NCI-H226 (cell line): ENCODE results near the gene HIGD2A.

Experiments used
- DNase-seq: peaks from one replicate; pipeline ENCODE4 v3.0.0-alpha.2; 2015

HIGD2A gene

GRCh38 chr5:176369934-176370711, 18.4 kb upstream of the HIGD2A start:
- no peak for DNase-seq

DNA sequence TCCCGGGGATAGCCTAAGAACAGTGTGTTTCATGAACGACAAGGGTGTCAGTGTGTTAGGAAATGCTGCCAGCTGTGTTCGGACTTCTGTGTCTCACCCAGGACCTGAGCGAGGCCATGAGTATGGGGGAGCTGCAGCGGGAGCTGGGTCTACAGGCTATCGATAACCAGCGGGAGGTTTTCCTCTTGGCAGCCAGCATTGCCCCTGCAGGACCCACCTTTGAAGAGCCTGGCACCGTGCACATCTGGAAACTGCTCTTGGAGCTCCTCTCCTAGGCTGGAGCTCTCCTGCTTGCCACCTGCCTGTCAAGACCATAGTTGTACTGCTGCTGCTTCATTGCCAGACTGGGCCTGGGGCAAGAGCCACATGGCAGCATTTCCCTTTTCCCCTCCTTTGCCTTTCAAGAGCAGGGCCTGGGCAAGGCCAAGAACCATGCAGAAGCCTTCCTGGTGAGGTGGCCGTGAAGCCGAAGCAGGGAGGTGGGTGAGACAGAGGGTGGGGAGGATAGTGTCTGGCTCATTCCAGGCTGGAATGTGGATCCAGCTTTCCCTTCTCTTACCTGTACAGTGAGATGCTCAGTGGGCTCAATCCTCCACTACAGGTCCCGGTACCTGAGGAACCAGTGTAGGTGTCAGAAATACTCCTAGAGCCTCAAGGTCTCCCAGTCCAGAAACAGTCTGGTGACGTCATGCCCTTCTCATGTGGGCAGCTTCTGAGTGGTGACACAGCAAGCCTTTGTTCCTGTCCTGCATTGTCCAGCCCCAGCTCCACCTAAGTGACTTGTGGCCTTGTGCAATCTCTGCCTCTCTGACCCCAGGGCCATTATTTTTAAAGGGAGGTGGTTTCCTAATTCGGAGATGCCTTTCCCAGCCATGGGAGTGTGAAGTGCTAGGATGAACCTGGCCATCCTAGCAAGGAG, 16.7 kb upstream of the HIGD2A start:
- DNase-seq = no peak

- no peak for DNase-seq
Observed at GRCh38 chr5:176373100-176373818, 15.3 kb upstream of the HIGD2A start.

DNA sequence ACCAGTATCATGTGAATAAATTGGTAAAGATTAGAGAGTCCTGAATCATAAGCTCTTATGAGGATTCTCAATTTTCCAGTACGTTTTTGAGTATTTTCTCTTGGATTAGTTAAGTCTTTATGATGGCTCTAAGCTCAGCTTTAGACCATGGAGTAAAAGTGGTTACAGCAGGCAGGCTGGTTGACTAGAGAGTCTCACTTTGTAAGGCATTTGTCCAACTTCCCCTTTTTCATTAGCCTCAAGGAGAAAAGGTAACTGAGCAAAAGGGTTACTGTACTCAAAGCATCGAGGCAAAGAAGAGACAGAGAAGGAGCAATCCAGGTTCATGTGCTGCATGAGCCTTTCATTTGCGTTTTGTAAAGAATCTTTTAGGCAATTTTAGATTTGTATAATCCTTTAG, 8.7 kb upstream of the HIGD2A start:
- no peak for DNase-seq

DNA sequence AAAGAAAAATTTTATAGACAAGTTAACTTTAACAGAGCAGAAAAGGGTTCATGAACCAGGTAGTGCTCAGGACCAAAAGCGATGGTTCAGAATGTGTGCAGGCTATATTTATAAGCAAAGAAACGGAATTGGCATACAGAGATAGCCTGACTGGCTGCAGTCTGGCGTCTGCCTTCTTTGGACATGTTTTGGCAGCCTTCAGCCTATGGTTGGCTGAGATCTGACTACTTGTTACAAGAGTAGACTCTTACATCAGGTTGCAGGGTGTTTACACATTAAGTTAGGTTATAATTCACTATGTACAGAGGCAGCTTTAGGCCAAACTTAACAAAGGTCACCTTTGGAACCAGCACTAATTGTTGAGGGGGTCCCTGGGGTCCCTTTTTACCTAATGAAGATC, 7.1 kb upstream of the HIGD2A start:
- no peak for DNase-seq

- DNase-seq = no peak
Observed at GRCh38 chr5:176381979-176382378, 6.6 kb upstream of the HIGD2A start.

DNA sequence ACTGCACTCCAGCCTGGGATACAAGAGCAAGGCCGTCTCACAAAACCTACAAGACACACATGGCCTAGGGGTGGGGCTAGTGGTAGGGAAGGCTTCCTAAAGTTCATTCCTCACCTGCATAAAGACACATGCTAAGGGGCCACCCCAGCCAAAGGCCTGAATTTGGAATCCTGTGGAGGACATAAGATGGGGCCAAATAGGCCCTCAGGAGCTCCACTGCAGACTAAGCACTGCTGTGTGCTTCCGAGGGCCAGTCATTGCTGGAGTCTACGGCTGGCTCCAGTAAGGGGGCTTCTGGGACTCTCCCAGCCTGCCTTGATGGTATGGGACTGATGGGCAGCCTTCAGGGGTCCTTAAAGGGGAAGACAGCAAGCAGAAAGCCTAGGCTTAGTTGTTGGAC, 5.8 kb upstream of the HIGD2A start:
- no peak for DNase-seq

DNA sequence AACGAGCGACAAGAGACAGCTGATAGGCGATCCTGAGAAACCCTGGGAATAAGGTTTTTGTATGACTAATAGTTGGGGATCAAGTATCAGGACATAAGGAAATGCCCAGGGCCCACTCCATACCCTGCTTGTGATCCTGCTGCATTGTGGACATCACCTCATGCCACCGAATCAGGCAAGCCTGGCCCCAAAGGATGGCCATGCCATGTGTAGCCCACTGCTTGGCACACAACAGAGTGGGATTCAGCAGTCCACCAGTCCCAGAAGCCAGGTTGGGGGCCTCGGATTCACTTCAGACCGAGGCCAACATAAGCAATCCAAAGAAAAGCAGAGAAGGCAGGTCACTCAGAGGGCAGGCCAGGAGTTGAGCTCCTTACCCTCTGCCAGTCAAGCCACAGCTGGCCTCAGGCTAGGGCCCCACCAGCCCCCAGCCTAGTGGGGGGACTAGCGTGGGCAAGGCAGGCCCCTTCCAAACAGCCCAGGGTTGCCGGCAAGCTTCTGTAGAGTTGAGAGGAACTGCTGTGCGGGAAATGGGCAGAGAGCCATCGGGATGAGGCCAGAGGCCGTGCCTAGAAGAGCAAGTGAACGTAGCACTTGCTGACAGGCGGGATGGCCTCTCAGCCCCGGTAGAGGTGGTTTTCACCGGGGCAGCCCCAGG, 5.2 kb upstream of the HIGD2A start:
- DNase-seq = no peak

DNA sequence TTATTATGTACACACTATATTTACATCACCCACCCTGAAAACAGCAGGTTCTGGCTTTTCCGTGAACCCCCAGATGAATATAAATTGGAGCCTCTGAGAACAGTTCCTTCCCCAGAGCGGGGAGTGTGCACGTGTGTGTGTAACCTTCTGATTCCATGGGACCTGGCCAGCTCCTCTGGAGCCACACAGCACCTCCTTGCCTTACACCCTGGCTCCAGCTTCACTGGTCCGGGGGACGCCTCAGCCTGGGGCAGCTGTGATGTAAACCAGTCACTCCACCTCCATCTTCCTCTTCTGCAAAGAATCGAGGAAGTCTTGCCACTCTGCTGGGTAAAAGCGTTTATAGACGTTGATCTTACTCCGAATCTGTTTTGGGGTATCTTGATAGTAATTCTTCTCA, 4.6 kb upstream of the HIGD2A start:
- no peak for DNase-seq

- DNase-seq = no peak
Observed at GRCh38 chr5:176384366-176384930, 4.1 kb upstream of the HIGD2A start.

DNA sequence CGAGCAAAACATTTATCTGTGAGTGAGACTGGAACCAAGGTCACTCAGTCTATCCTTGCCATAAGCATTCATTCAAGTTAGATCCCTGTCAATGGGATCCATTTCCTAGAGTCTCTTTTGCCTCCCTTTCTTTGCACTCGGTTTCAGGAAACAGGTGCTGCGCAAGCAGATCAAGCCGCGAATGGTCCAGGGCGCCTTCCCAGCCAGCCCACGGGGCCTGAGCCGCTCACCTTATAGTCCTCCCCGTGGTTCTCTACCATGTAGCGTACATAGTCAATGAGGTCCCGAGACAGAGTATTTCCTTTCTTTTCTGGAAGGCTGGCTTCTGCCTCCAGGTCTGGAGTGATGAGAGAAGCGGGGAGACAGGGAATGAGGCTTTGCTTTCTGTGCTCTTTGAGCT, 3.6 kb upstream of the HIGD2A start:
- no peak for DNase-seq

DNA sequence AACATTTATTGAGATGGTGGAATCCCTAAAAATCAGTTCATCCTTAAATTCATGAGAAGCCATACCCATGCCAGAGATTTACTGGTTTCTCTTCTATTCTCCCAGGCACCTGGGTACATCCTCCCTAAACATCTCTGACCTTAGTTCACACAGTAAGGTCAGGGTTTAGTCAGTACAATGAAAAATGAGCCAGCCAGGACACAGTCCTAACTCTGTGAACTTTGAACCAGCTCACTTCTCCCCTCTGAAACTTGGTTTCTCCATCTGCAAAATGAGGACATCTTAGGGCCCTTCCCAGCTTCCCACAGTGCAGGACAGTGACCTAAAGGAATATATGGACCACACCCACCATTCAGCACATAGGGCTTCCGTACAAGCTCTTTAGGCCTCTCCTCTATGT, 2.1 kb upstream of the HIGD2A start:
- DNase-seq = no peak

DNA sequence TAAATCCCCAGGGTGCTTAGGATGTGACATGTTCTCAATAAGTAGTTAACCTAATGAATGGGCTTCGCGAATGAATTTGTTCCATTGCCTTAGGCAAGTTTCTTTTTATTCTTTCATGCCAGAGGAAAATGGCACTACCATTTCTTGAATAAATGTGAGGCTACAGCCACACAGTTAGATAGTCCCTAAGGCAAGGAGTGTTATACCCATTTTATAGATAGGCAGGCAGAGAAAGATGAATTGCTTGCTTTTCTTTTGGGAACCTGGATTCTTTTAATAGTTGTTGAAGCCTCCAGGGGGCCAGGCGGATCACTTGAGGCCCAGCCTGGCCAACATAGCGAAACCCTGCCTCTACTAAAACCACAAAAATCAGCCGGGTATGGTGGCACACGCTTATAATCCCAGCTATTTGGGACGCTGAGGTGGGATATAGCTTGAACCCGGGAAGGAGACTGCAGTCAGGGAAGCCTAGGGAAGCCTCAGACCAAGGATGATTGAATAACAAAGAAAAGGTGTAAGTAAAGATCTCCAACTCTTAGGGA, 1.1 kb upstream of the HIGD2A start:
- no peak for DNase-seq

- no peak for DNase-seq
Observed at GRCh38 chr5:176388003-176388443, 528 bp upstream of the HIGD2A start.

DNA sequence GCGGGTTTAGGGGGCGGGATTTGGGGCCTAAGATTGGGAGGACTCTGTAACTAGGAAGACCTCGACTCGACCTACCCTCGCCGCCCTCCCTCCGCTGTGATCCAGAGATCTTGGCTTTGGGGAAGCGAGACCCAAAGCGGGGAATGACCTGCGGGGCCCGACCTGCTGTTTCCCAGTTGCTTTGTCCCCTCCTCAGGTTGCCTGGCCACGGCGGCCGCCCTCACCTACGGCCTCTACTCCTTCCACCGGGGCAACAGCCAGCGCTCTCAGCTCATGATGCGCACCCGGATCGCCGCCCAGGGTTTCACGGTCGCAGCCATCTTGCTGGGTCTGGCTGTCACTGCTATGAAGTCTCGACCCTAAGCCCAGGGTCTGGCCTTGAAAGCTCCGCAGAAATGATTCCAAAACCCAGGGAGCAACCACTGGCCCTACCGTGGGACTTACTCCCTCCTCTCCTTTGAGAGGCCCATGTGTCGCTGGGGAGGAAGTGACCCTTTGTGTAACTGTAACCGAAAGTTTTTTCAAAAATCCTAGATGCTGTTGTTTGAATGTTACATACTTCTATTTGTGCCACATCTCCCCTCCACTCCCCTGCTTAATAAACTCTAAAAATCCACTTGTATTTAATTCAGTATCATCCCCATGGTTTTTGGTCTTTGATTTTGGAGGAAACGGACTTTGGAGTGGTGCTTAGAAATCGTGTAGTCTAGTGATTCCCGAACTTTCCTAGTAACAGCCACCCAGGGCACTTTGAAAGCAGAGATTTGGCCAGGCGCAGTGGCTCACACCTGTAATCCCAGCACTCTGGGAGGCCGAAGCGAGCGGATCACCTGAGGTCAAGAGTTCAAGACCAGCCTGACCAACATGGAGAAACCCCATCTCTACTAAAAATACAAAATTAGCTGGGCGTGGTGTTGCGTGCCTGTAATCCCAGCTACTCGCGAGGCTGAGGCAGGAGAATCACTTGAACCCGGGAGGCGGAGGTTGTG, 878 bp downstream of the HIGD2A start:
- DNase-seq = no peak

GRCh38 chr5:176391479-176391878, 2.9 kb downstream of the HIGD2A start:
- no peak for DNase-seq

DNA sequence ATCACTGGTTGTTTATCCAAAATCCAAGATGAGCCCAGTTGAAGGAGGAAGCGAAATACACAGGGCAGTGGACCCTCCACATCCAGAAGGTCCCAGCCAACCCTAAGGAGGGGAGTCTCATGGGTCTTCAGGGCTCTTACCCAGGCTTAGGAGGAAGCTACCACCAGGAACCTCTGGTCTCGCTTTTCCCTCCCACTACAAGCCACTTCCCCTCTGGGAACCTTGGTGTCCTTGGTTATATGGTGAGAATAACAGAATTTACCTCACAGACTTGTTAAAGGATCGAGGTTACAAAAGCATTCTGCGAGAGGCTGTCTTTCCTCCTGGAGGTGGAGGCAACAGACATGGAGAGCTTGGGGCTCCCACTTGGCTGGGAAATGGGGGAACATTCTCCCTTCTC, 3.4 kb downstream of the HIGD2A start:
- DNase-seq = no peak

GRCh38 chr5:176392526-176392925, 4.0 kb downstream of the HIGD2A start:
- no peak for DNase-seq

GRCh38 chr5:176394096-176394495, 5.5 kb downstream of the HIGD2A start:
- no peak for DNase-seq

- DNase-seq = no peak
Observed at GRCh38 chr5:176394881-176395675, 6.5 kb downstream of the HIGD2A start.
